Thyroid gland (tissue), 4 donors: ENCODE data around the gene WDR86. TPM values are rescaled to one million over a fixed set of nuclear protein-coding genes. Genes with fewer than 3 reads are reported as not detected.

Experiments
- DNase-seq, 2 donors: peaks; one replicate each; pipeline ENCODE4 v3.0.0-alpha.2; 2019
- H3K27ac ChIP-seq, 3 donors: fragments of 200-600 bp; sonication (generic); 1 replicate in 2 of 3; 2 replicates in 1 of 3; pipeline ENCODE4 v1.5.1; 2016 to 2019; ENCODE audit warnings: mild to moderate bottlenecking in 1 of 3, moderate library complexity in 1 of 3
- H3K27me3 ChIP-seq: fragments of 200-600 bp; sonication (generic); one replicate; pipeline ENCODE4 v1.5.1; 2019
- H3K36me3 ChIP-seq, 2 donors: fragments of 200-600 bp; sonication (generic); one replicate each; pipeline ENCODE4 v1.5.1; 2016 to 2019
- H3K4me1 ChIP-seq, 2 donors: fragments of 200-600 bp; sonication (generic); one replicate each; pipeline ENCODE4 v1.5.1; 2017 to 2019
- H3K4me3 ChIP-seq, 3 donors: fragments of 200-600 bp; sonication (generic); replicated peaks in 1 of 3; 1 replicate in 2 of 3; 2 replicates in 1 of 3; pipeline ENCODE4 v1.5.1; 2016; ENCODE audit warnings: mild to moderate bottlenecking in 1 of 3
- H3K9me3 ChIP-seq: fragments of 200-600 bp; sonication (generic); one replicate; pipeline ENCODE4 v1.5.1; 2017
- POLR2A ChIP-seq, 2 donors: fragments of 450-650 bp; IDR thresholded peaks; one replicate each; pipeline ENCODE4 v1.6.1; 2017; ENCODE audit warnings: antibody characterized with exemption in 2 of 2, mild to moderate bottlenecking in 2 of 2, moderate library complexity in 1 of 2
- WGBS, 2 donors: methylation state at CpG; one replicate each; pipeline ENCODE4 v1.1.5; 2017; 5-methylcytosine and 5-hydroxymethylcytosine counted together
- intact Hi-C: fragments of 100-400 bp; cut with DNase I; formaldehyde crosslinking; loops from one replicate; pipeline ENCODE4 v1.15.1; 2023
- total RNA-seq, 4 donors: library from RNA; depleted of rRNA; stranded (reverse); fragments of >200 nt; gene quantifications; one replicate each; pipeline ENCODE4 v1.2.3, GENCODE V29; 2016
- TF ChIP-seq, protein P1 (sequence below), 6 experiments: fragments of 200-600 bp in 3 of 6; fragments of 450-650 bp in 3 of 6; sonication (generic) in 3 of 6; IDR thresholded peaks; one replicate each; pipeline ENCODE4 v1.5.1; 2016 to 2019; ENCODE audit warnings: antibody characterized with exemption in 6 of 6, mild to moderate bottlenecking in 2 of 6, inconsistent platforms in 1 of 6, moderate library complexity in 1 of 6

WDR86 gene
- total RNA-seq, 4 donors from 2014 or later: 99.5 to 203 (median 142) TPM

DNA sequence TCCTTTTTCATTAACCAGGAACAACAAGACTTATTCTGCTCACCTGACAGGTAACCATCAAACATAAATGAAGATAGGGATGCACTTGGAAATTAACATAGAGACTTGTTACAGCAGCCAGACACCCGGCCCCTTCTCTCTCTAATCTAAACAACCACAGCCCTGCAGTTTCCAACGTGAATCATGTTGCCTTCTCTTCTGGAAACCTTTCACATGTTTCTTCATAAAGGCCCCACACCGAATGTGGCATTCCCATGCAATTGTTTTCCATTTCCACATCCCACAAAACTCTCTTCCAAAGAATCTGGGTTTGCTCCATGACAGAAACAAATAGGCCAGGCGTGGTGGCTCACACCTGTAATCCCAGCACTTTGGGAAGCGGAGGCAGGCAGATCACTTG is 15.0 kb upstream of the WDR86 start:
- Histone ChIP-seq H3K9me3 (no peaks in the 10 kb centered on the region), H3K36me3 (no peaks in the 10 kb centered on the region), H3K27me3 (no peaks in the 10 kb centered on the region), H3K27ac (peak overlapping the region in 1 of 3 donors; percentile 93), H3K4me3 (no peak overlapping the region), H3K4me1 (peaks cover 38 to 47% of the 10 kb centered on the region in 2 donors)
- 87 to 88% methylated on average over 5 of the region's 5 CpGs for WGBS, 2 donors
- intact Hi-C loops: no loop called here
- DNase-seq: no peak
- TF ChIP-seq, protein P1, sequence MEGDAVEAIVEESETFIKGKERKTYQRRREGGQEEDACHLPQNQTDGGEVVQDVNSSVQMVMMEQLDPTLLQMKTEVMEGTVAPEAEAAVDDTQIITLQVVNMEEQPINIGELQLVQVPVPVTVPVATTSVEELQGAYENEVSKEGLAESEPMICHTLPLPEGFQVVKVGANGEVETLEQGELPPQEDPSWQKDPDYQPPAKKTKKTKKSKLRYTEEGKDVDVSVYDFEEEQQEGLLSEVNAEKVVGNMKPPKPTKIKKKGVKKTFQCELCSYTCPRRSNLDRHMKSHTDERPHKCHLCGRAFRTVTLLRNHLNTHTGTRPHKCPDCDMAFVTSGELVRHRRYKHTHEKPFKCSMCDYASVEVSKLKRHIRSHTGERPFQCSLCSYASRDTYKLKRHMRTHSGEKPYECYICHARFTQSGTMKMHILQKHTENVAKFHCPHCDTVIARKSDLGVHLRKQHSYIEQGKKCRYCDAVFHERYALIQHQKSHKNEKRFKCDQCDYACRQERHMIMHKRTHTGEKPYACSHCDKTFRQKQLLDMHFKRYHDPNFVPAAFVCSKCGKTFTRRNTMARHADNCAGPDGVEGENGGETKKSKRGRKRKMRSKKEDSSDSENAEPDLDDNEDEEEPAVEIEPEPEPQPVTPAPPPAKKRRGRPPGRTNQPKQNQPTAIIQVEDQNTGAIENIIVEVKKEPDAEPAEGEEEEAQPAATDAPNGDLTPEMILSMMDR (IDR thresholded peaks at IDR 0.05): no peak
- no peak for TF ChIP-seq POLR2A (IDR thresholded peaks at IDR 0.05)

DNA sequence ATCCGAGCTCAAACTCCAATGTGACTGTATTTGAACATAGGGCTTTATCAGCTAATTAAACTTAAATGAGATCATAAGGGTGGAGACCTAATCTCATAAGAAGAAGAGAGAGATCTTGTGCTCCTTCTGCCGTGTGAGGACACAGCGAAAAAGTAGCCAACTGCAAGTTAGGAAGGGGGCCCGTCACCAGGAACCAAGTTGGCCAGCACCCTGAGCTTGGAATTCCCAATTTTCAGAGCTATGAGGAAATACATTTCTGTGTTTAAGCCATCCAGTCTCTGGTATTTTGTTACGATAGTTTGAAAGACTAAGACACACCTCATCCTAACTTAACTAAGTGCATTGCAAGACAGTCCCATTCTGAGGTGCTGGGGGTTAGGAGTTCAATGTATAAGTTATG is 14.1 kb upstream of the WDR86 start:
- WGBS, 2 donors: 89 to 100% methylated on average over 5 of the region's 5 CpGs
- H3K27ac ChIP-seq: no peak overlapping the region
- DNase-seq: no peak

DNA sequence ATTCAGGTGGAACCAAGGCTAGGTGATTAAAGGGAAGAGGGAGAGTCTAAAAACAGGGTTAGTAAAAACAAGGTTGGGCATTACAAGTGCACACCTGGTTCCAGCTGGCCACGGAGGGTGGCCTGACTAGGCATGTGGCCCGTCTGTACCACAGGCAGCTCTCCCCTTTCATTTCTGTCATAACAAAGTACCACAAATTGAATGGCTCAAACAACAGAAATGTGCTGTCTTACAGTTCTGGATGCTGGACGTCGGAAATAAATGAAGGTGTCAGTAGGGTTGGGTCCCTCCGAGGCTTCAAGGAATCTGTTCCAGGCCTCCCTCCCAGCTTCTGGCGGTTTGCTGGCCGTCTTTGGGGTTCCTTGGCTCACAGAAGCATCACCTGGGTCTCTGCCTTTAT is 13.4 kb upstream of the WDR86 start:
- Histone ChIP-seq H3K4me1 (peaks cover 27 to 32% of the 10 kb centered on the region in 2 donors), H3K27me3 (no peaks in the 10 kb centered on the region), H3K36me3 (no peaks in the 10 kb centered on the region), H3K9me3 (no peaks in the 10 kb centered on the region), H3K27ac (no peak overlapping the region), H3K4me3 (no peak overlapping the region)
- intact Hi-C loops: no loop called here
- no peak for TF ChIP-seq POLR2A (IDR thresholded peaks at IDR 0.05)
- TF ChIP-seq, protein P1 (IDR thresholded peaks at IDR 0.05): no peak
- peak in 1 of 2 donors; percentile 52 for DNase-seq
- 61 to 66% methylated on average over 7 of the region's 7 CpGs for WGBS, 2 donors

More for the DNA sequence above, 14.1 kb upstream of the WDR86 start:
- H3K4me3 ChIP-seq: no peak overlapping the region
- H3K27me3 ChIP-seq: no peaks in the 10 kb centered on the region
- intact Hi-C loops: no loop called here
- peaks cover 30 to 39% of the 10 kb centered on the region in 2 donors for H3K4me1 ChIP-seq
- H3K36me3 ChIP-seq: no peaks in the 10 kb centered on the region
- TF ChIP-seq, protein P1 (IDR thresholded peaks at IDR 0.05): no peak
- TF ChIP-seq POLR2A (IDR thresholded peaks at IDR 0.05): no peak
- no peaks in the 10 kb centered on the region for H3K9me3 ChIP-seq

DNA sequence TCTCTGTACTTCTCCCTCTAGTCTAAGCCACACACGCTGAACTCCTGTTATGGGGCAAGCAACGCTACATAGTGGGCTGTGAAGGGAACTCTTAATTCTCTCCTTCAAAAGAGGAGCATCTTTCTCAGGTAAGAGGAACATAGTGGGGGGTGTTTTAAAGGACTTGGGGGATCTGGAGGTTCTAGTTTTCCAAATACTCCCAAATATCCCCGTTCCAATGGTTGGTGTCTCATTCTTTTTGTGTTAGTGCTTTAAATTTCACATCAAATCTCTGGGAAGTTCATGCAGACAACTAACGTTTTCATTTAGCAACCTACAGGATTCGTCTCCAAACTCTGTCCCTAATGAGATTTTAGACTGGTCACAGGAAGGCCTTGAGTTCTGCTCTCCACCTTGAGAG is 12.4 kb upstream of the WDR86 start:
- Histone ChIP-seq H3K27me3 (no peaks in the 10 kb centered on the region), H3K36me3 (no peaks in the 10 kb centered on the region), H3K9me3 (no peaks in the 10 kb centered on the region), H3K4me3 (no peak overlapping the region), H3K27ac (no peak overlapping the region), H3K4me1 (peaks cover 18 to 23% of the 10 kb centered on the region in 2 donors)
- TF ChIP-seq, protein P1 (IDR thresholded peaks at IDR 0.05): no peak
- no peak for TF ChIP-seq POLR2A (IDR thresholded peaks at IDR 0.05)
- WGBS, 2 donors: 81 to 86% methylated on average over 5 of the region's 5 CpGs
- DNase-seq: no peak
- intact Hi-C loops: no loop called here

DNA sequence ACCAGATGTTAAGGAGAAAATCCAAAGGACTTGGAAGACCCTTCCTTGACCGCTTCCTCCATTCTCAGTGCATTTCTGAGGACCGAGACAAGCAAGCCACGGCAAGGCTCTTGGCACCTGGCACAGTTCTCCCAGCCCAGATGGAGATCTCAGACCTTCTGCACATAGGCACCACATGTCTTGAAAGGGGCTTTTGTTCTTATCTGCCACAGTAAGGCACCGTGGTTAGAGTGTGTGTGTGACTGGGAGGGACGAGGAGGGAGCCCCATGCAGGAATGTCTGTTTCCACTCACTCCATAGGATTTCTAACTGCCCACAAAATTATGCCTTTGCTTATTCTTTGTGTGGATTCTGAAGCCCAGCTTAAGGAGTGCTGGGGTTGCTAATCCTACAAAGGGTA is 10.3 kb upstream of the WDR86 start:
- H3K9me3 ChIP-seq: no peaks in the 10 kb centered on the region
- no peak for DNase-seq
- no peaks in the 10 kb centered on the region for H3K36me3 ChIP-seq
- no peak overlapping the region for H3K4me3 ChIP-seq
- WGBS, 2 donors: 79 to 84% methylated on average over 5 of the region's 5 CpGs
- peaks cover 4 to 14% of the 10 kb centered on the region in 2 donors for H3K4me1 ChIP-seq
- H3K27me3 ChIP-seq: no peaks in the 10 kb centered on the region
- H3K27ac ChIP-seq: no peak overlapping the region
- intact Hi-C loops: no loop called here
- TF ChIP-seq, protein P1 (IDR thresholded peaks at IDR 0.05): no peak
- no peak for TF ChIP-seq POLR2A (IDR thresholded peaks at IDR 0.05)
